Stimulated activated CD8-positive, alpha-beta memory T cell treated with anti-CD3 and anti-CD28 coated beads, Interleukin-15, amount 100 ng/mL, for 1 hour (primary cell): ENCODE results near the gene MRGPRG.

Source experiments
- DNase-seq: peaks from one replicate; pipeline ENCODE4 v3.0.0-alpha.2; 2020; ENCODE audit warnings: low read depth

MRGPRG gene

DNA sequence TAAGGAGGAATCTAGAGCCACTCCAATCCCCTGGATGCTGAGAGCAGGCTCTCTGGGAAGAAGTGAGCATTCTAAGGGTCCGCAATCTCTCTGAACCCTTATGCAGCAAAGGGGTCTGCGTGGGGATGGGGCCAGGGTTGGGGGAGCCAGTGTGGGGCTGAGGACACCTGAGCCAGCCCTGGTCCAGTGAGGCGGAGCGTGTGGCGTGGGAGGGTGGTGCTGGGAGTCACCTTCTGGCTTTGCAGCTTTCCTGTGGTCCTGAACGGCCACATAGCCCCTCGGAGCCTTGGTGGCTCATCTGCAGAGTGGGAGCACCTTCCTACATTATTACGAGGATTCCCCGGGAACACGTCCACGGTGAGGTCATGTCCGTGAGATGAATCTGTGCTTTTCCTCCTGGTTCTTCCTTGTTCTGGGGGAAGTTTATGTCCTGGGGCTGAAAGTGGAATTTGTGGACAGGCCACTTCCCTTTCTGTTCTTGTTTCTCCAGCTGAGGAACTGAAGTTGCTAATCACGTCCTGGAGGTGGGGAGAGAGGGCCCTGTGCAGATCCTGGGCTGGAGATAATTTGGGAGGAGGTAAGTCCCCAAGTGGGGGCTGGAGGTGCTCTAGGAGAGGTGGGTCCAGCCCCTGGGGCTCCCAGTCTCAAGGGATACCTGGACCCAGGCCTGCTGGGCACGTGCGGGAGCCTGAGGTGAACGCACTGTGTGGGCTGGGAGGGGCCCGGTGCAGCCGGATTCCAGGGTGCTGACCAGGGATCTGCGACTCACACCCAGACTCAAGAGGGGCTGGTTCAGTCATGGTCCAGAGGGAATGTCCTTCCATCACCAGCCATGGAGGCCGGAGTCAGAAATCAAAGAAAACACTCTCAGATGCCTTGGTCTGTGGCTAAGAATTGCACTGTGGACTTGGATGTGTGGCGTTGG, 7.5 kb upstream of the MRGPRG start:
- DNase-seq = no peak

DNA sequence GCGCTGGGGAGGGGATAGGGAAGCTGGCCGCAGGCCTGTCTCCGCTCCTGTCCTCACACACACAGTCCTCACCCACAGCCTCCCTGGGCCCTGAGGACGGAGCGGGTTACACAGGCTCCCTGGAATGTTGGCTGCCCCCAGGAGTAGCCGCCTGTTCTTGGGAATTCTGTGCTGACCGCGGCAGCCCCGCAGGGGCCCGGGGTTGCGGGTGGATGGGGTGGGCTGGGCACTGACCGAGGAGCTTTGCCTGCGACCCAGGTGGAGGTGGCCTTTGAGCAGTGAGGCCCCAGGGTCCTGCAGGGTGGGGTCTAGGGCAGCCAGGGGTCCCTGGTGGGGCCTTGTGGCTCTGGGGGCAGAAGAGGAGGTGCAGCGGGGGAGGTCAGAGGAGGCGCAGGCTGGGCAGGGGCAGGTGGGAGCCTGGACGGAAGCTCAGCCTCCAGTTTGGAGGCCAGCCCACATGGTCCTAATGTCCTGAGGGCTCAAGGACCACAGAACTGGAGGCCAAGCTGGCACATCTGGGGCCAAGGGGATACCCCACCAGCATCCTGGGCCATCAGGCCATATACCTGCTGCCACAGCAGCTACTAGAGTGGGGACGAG, 6.6 kb upstream of the MRGPRG start:
- no peak for DNase-seq

- DNase-seq = no peak
Measured at GRCh38 chr11:3224401-3225057, 5.9 kb upstream of the MRGPRG start.

- no peak for DNase-seq
Measured at GRCh38 chr11:3223932-3224381, 5.3 kb upstream of the MRGPRG start.

GRCh38 chr11:3222941-3223915, 4.6 kb upstream of the MRGPRG start:
- no peak for DNase-seq

GRCh38 chr11:3222003-3222855, 3.6 kb upstream of the MRGPRG start:
- no peak for DNase-seq

DNA sequence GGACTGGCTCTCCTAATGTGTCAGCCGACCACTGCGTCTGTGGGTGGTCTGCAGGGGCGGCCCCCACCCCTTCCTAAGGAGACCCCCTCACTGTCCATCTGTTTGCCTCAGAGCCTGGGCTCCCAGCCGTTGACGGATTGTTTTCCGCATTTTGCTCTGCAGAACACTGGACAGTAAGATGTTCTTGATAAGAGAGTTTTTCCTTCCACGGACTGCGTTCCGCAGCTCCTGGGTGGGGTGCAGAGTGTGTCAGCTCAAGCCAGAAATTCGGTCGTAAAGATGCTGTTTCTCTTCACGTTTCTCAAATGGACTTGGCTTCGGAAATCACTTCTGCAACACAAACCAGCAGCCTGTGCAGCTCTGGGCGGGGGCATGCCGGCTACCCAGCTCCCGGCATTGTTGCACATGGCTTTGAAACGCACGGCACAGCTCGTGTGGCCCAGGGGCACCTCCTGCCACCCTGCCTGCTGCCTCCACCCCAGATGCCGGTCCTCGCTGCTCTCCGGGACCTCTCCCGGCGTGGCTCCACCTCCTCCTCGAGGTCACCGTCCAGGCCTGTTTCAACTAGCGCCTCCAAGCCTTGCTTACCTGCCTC, 2.9 kb upstream of the MRGPRG start:
- no peak for DNase-seq

DNA sequence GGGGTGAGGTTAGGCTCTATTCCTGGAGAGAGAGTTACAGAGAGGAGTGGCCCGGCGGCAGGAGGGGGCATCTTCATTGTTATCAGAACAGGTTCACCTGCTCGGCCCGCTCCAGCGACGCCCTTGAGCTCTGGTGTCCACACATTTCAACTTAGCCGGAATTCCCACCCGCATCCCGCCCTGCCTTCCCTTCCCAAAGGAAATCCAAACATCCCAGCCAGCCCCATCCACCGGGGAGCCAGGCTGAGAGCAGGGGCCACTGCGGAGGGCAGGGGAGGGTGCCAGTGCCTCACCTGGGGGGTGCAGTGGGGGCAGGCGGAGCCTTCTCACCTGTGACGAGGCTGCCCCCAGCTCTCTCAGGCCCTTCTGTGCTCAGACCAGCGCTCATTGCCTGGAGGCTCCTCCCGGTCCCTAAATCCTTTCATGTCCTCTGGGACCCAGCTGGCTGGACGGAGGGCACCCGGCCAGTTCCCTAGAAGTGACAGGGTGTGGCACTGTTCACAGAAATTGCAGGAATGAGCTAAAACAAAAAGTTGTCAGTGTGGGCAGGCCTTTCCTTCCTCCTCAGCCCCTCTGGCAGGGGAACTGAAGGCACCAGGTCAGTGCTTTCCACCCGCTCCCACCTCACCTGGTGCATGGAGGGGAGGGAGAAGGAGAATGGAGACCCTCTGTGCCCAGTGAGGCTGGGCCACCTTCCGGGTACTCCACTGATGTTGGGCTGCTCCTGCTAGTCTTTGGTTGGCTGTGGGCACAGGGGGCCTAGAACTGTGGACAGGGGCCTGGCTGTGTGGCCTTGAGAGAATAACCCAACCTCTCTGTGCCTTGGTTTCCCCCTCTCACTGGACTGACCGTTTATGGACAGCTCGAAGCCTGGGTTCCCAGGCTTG, 2.2 kb upstream of the MRGPRG start:
- DNase-seq = no peak

GRCh38 chr11:3220101-3220500, 1.5 kb upstream of the MRGPRG start:
- no peak for DNase-seq

DNA sequence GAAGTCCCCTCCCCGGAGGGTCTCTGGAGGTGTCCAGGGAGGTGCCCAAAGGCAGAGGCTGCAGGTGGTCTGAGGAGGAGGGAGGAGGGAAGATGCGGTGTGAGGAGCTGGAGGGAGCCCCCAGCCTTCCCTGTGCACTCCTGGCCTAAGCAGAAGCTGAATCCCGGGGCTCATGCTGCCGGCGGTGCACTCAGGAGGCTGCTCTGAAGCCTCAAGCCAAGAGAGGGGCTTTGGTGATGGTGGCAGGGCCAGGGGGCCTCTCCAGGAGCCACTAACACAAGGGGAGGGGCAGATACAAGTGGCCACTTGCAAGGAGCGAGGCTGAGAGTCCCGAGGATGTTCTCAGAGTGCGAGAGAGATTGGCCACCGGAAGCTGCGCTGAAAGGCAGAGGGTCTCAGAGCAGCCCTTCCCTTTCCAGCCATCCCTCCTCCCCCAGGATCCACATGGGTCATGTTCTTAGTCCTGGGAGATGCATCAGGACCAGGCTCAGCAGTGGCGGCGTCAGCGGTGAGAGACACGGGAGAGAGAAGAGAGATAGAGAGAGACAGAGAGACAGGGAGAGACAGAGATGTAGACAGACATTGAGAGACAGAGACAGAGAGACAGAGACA, 774 bp upstream of the MRGPRG start:
- DNase-seq = no peak

- no peak for DNase-seq
Measured at GRCh38 chr11:3217818-3218482, 663 bp downstream of the MRGPRG start.

- no peak for DNase-seq
Measured at GRCh38 chr11:3216027-3216525, 2.5 kb downstream of the MRGPRG start.

DNA sequence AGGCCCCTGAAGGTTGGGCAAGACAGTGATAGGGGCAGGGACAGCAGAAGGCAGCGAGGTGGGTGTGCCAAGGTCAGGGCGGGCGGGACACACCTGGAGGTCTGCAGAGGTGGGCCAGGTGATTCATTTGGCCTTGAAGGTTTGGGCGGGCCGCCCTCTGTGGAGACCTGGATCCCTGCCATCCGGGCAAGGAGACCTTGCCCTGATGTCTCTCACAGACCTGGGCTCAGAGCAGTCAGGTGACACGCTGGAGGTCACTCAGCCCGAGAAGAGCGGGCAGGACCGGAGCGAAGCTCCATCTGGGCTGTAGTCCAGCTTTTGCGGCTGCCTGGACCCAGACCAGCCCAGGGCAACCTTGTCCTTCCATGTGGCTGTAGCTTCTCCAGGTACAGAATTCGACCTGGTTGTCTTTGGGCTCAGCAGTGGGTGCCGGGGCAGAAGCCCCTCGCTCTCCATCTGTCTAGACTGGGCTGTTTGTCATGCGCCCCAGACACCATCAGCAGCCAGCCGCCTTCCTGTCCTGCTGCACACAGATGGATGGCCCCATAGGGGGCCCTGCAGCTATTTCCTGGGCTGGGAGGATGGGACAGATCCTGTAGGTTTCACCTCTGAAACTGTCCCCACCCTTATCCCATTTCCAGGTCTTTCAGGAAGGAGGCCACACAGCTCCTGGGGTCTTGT, 3.1 kb downstream of the MRGPRG start:
- no peak for DNase-seq

DNA sequence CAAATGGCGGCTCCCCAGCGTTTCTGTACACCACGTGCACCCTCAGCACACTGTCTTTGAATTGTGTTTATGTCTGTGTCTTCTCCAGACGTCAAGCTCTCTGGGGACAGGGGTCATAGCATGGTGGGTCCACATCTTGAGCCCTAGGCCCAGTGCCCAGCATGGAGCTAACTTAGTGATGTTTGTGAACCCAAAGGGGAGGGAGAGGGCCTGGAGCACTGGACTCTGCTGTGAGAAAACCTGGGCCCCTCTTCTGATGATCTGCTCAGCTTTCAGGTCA, 4.3 kb downstream of the MRGPRG start:
- DNase-seq = no peak

GRCh38 chr11:3213659-3214419, 4.8 kb downstream of the MRGPRG start:
- no peak for DNase-seq

- no peak for DNase-seq
Measured at GRCh38 chr11:3208272-3208671, 10.3 kb downstream of the MRGPRG start.
